ENCODE results near the gene FAM163B.

The FAM163B gene

GRCh38 chr9:133574771-133575170 is 34.4 kb downstream of the FAM163B start:
- H3K27ac ChIP-seq (ENCODE audit: extremely low read depth, low read depth, low read length) = no peak overlapping the region
- H3K4me3 ChIP-seq (ENCODE audit: low read depth, low read length) = no peak overlapping the region
- no peaks in the 10 kb centered on the region for H3K9me3 ChIP-seq (ENCODE audit: control insufficient read depth, insufficient read depth, low read depth, low read length)
- ChIA-PET CTCF (interaction anchor here (0.6 kb wide), 1 partner anchor 44 kb away, joined by 3 read pairs; no protein-coding TSS in a partner anchor), POLR2A (no interaction called here)
- TF ChIP-seq EGR2 (tag by site-specific recombination; IDR thresholded peaks at IDR 0.05; ENCODE audit: low read depth) (0 out of 2 replicates have a peak, but pooled peaks have one; percentile 6), PRDM6 (tag by site-specific recombination; IDR thresholded peaks at IDR 0.05) (no peak)
- no peaks in the 10 kb centered on the region for H3K36me3 ChIP-seq (ENCODE audit: control insufficient read depth in 2 of 2, insufficient read depth in 1 of 2, low read length in 2 of 2)
- H3K4me1 ChIP-seq (ENCODE audit: control insufficient read depth, insufficient read depth, low read length) = no peaks in the 10 kb centered on the region

GRCh38 chr9:133573791-133574515 is 35.2 kb downstream of the FAM163B start:
- H3K27ac ChIP-seq (ENCODE audit: extremely low read depth, low read depth, low read length) = no peak overlapping the region
- CTCF ChIA-PET = interaction anchor here (0.6 kb wide), 2 partner anchors 377 to 1841 kb away, joined by 3 to 4 read pairs; no protein-coding TSS in a partner anchor
- POLR2A ChIA-PET = no interaction called here
- no peaks in the 10 kb centered on the region for H3K4me1 ChIP-seq (ENCODE audit: control insufficient read depth, insufficient read depth, low read length)
- no peaks in the 10 kb centered on the region for H3K9me3 ChIP-seq (ENCODE audit: control insufficient read depth, insufficient read depth, low read depth, low read length)
- TF ChIP-seq ZNF510 (tag by site-specific recombination; IDR thresholded peaks at IDR 0.05; ENCODE audit: insufficient replicate concordance) (no peak), OVOL3 (tag by site-specific recombination; IDR thresholded peaks at IDR 0.05) (no peak), HOXA7 (CRISPR knock-in tag; IDR thresholded peaks at IDR 0.05; ENCODE audit: borderline replicate concordance) (no peak), ZNF184 (tag by site-specific recombination; IDR thresholded peaks at IDR 0.05) (no peak), ZNF433 (tag by site-specific recombination; IDR thresholded peaks at IDR 0.05; ENCODE audit: low read depth) (no peak), ZNF629 (tag by site-specific recombination; IDR thresholded peaks at IDR 0.05) (no peak), ZNF394 (tag by site-specific recombination; IDR thresholded peaks at IDR 0.05; ENCODE audit: borderline replicate concordance) (no peak), MYNN (tag by site-specific recombination; IDR thresholded peaks at IDR 0.05; ENCODE audit: borderline replicate concordance) (no peak), ZSCAN30 (tag by site-specific recombination; IDR thresholded peaks at IDR 0.05) (no peak), ZNF266 (tag by site-specific recombination; IDR thresholded peaks at IDR 0.05; ENCODE audit: low read depth) (no peak), ZNF76 (tag by site-specific recombination; IDR thresholded peaks at IDR 0.05; ENCODE audit: borderline replicate concordance, low read depth) (no peak), ZNF221 (tag by site-specific recombination; IDR thresholded peaks at IDR 0.05; ENCODE audit: borderline replicate concordance) (no peak), OSR2 (tag by site-specific recombination; IDR thresholded peaks at IDR 0.05) (no peak), HOXD13 (CRISPR knock-in tag; IDR thresholded peaks at IDR 0.05; ENCODE audit: borderline replicate concordance) (no peak), SP3 (tag by site-specific recombination; IDR thresholded peaks at IDR 0.05) (no peak)
- H3K4me3 ChIP-seq (ENCODE audit: low read depth, low read length) = no peak overlapping the region
- H3K36me3 ChIP-seq (ENCODE audit: control insufficient read depth in 2 of 2, insufficient read depth in 1 of 2, low read length in 2 of 2) = no peaks in the 10 kb centered on the region

- Histone ChIP-seq H3K9me3 (ENCODE audit: control insufficient read depth, insufficient read depth, low read depth, low read length) (no peaks in the 10 kb centered on the region), H3K27ac (ENCODE audit: extremely low read depth, low read depth, low read length) (no peak overlapping the region), H3K36me3 (ENCODE audit: control insufficient read depth in 2 of 2, insufficient read depth in 1 of 2, low read length in 2 of 2) (no peaks in the 10 kb centered on the region), H3K4me3 (ENCODE audit: low read depth, low read length) (no peak overlapping the region), H3K4me1 (ENCODE audit: control insufficient read depth, insufficient read depth, low read length) (no peaks in the 10 kb centered on the region)
- POLR2A ChIA-PET = interaction anchor here (0.6 kb wide), 1 partner anchor 75 kb away, joined by 3 read pairs; no protein-coding TSS in a partner anchor
- no peak for TF ChIP-seq ZNF501 (tag by site-specific recombination; IDR thresholded peaks at IDR 0.05)
- TF ChIP-seq ZNF416 (tag by site-specific recombination; IDR thresholded peaks at IDR 0.05) = no peak
- no peak for TF ChIP-seq ZNF292 (tag by site-specific recombination; IDR thresholded peaks at IDR 0.05; ENCODE audit: borderline replicate concordance, low read depth)
- TF ChIP-seq ZNF768 (tag by site-specific recombination; IDR thresholded peaks at IDR 0.05) = no peak
- TF ChIP-seq GLIS2 (tag by site-specific recombination; IDR thresholded peaks at IDR 0.05) = peak; percentile 10; the same call in 1 of the 2 replicates
- TF ChIP-seq ZNF175 (tag by site-specific recombination; IDR thresholded peaks at IDR 0.05) = no peak
- CTCF ChIA-PET = interaction anchor here (0.6 to 1.2 kb wide), 2 partner anchors 15 to 376 kb away, joined by 3 read pairs; no protein-coding TSS in a partner anchor
Measured at GRCh38 chr9:133572821-133573361, 36.3 kb downstream of the FAM163B start.
